HG03571 (cell line): Measurements from ENCODE around the gene CATSPER4.
A peak's percentile ranks its signal among the peaks of the same experiment; 100 is the strongest.

Experiments
- ATAC-seq: cut with Tn5 transposase; IDR thresholded peaks from one replicate; pipeline ENCODE4 v1.9.1; 2021; ENCODE audit not compliant: unreplicated experiment

CATSPER4 gene

GRCh38 chr1:26234644-26235370 is 44.4 kb downstream of the CATSPER4 start:
- ATAC-seq = peak; percentile 4

GRCh38 chr1:26237230-26237966 is 47.0 kb downstream of the CATSPER4 start:
- no peak for ATAC-seq

GRCh38 chr1:26239936-26240335 is 49.5 kb downstream of the CATSPER4 start:
- no peak for ATAC-seq
